ENCODE results near the gene CCL16. TPM values are rescaled to one million over a fixed set of nuclear protein-coding genes. Genes with fewer than 3 reads are reported as not detected.

Gene CCL16
- total RNA-seq, 1 donor: not detected

- DNase-seq (ENCODE audit: low read depth): no peak
- H3K4me3 ChIP-seq (ENCODE audit: low read depth, low read length): no peak overlapping the region
- TF ChIP-seq, protein P1, sequence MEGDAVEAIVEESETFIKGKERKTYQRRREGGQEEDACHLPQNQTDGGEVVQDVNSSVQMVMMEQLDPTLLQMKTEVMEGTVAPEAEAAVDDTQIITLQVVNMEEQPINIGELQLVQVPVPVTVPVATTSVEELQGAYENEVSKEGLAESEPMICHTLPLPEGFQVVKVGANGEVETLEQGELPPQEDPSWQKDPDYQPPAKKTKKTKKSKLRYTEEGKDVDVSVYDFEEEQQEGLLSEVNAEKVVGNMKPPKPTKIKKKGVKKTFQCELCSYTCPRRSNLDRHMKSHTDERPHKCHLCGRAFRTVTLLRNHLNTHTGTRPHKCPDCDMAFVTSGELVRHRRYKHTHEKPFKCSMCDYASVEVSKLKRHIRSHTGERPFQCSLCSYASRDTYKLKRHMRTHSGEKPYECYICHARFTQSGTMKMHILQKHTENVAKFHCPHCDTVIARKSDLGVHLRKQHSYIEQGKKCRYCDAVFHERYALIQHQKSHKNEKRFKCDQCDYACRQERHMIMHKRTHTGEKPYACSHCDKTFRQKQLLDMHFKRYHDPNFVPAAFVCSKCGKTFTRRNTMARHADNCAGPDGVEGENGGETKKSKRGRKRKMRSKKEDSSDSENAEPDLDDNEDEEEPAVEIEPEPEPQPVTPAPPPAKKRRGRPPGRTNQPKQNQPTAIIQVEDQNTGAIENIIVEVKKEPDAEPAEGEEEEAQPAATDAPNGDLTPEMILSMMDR (IDR thresholded peaks at IDR 0.05; ENCODE audit: insufficient read depth, low read depth, low read length): no peak
Observed at GRCh38 chr17:35968520-35969054, 12.7 kb downstream of the CCL16 start.

DNA sequence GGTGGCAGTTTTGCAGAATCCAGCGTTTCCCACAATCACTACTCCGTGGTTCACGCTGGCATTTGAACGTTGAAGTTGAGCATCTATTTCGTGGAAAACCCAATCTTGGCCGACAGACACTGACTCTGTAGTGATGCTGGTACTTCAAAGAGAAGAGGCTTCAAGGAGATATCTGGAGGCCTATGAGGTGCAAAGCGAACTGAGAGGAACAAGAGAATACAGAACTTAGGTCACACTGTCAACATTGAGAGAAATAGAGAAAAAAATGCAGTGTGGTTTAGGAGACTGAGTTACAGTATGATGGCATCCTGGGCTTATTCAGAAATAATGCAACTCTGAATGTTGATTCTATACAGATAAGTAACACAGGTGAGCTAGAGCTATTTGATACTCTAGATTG, 16.0 kb downstream of the CCL16 start:
- TF ChIP-seq, protein P1 (IDR thresholded peaks at IDR 0.05; ENCODE audit: insufficient read depth, low read depth, low read length): no peak

DNA sequence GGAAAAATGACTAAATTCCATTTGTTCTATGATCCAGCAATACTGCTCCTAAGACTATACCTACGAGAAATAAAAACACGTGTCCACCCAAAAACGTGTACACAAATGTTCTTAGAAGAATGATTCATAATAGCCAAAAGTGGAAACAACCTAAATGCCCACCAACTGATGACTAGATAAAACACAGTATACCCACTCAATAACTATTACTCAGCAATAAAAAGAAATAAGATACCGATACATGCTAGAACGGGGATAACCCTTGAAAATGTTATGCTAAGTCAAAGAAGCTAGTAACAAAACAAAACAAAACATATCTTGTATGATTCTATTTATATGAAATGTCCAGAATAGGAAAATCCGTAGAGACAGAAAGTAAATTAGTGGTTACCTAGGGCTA, 17.6 kb downstream of the CCL16 start:
- DNase-seq (ENCODE audit: low read depth): no peak
- TF ChIP-seq, protein P1 (IDR thresholded peaks at IDR 0.05; ENCODE audit: insufficient read depth, low read depth, low read length): no peak
- H3K4me3 ChIP-seq (ENCODE audit: low read depth, low read length): no peak overlapping the region

More for the DNA sequence above, 16.0 kb downstream of the CCL16 start:
- no peak for DNase-seq (ENCODE audit: low read depth)
- no peak overlapping the region for H3K4me3 ChIP-seq (ENCODE audit: low read depth, low read length)

DNA sequence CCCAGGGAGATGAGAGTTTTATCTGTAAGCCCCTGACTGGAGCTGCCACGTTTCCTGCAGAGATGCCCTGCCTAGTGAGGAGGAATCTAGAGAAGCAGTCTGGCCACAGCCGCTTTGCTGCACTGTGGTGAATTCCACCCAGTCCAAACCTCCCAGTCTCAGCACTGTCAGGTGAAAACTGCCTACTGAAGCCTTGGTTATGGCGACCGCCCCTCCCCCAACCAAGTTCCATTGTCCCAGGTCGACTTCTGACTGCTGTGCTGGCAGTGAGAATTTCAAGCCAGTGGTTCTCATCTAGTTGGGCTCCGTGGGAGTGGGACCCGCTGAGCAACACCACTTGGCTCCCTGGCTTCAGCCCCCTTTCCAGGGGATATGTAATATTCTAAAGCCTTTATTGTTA, 27.6 kb downstream of the CCL16 start:
- TF ChIP-seq, protein P1 (IDR thresholded peaks at IDR 0.05; ENCODE audit: insufficient read depth, low read depth, low read length): no peak
- no peak for DNase-seq (ENCODE audit: low read depth)
- H3K4me3 ChIP-seq (ENCODE audit: low read depth, low read length): no peak overlapping the region

- H3K4me3 ChIP-seq (ENCODE audit: low read depth, low read length): no peak overlapping the region
- TF ChIP-seq, protein P1 (IDR thresholded peaks at IDR 0.05; ENCODE audit: insufficient read depth, low read depth, low read length): no peak
- DNase-seq (ENCODE audit: low read depth): no peak
Observed at GRCh38 chr17:35949401-35949800, 31.9 kb downstream of the CCL16 start.

DNA sequence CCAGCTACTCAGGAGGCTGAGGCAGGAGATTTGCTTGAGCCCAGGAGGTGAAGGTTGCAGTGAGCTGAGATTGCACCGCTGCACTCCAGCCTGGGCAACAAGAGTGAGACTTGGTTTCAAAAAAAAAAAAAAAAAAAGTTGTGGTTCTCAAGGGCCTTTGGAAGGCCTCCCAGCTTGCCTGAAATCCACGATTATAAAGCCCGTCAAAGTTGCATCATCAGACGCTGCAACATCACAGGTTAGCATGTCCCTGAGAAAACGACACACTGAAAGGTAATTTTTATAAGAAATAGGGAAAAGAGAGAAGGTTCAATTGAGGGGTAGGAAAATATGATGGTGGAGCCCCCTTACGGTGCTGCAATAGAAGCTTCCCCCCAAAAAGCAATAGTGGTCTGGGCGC, 33.2 kb downstream of the CCL16 start:
- TF ChIP-seq, protein P1 (IDR thresholded peaks at IDR 0.05; ENCODE audit: insufficient read depth, low read depth, low read length): no peak
- no peak overlapping the region for H3K4me3 ChIP-seq (ENCODE audit: low read depth, low read length)
- no peak for DNase-seq (ENCODE audit: low read depth)

DNA sequence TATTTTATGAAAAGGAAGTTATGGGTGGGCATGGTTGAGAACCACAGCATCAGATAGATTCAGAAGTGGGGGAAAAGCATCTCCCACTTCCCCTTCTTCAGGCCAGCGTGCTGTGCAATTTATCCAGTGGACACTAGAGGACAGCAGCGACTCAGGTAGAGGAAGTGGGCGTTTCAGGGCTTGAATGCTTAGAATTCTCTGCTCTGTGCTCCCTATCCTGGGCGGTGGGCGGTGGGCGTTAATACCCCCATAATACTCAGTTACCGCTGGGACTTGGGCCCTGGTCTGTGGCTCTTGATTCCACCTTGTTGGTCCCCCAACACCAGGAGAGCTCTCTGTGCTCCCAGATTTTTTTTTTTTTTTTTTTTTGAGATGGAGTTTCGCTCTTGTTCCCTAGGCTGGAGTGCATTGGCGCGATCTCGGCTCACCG, 34.1 kb downstream of the CCL16 start:
- H3K4me3 ChIP-seq (ENCODE audit: low read depth, low read length): peak overlapping the region; percentile 30
- peak; percentile 28 for DNase-seq (ENCODE audit: low read depth)
- TF ChIP-seq, protein P1 (IDR thresholded peaks at IDR 0.05; ENCODE audit: insufficient read depth, low read depth, low read length): peak; percentile 86

All from fibroblast of villous mesenchyme (primary cell).